Measurements from ENCODE around the gene TMCO6.
"Not testable (repeated sequence)": the region's sequence is repeated elsewhere in the genome, so short reads cannot be mapped to it uniquely, and the experiment has no call there.

Gene TMCO6

DNA sequence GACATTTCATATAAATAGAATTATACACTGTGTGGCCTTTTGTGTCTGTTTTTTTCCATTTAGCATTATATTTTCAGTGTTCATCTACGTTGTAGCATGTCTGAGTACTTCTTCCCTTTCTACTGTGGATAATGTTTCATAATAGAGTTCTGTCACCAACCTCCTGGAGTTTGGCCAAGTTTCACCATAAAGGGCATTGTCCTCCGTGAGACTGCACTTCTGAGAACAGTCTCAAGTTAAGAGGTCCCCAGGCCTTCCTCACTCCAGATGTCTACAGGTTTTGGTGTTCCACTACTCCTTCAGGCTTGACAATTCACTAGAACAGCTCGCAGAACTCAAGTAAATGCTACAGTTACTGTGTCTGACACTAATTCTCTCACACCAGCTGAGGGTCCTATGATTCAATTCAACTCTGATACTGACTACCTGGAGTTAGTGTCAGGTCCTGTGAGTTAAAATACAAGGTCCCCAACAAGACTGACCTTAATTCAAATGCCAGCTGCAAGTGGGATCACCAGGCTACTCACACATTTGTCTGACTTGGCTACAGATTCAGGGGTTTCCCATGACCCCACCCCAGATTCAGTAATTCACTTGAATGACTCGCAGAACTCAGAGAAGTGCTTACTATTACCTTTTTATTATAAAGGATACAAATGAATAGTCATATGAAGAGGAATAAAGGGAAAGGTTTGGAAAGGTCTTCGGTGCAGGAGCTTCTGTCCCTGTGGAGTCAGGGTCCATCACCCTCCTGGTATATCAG, 43.5 kb upstream of the TMCO6 start:
- H2BK120ac ChIP-seq (ENCODE audit: low read depth, low read length) = no peak overlapping the region
- H3K36me3 ChIP-seq (ENCODE audit: control insufficient read depth, insufficient read depth, low read length) = no peaks in the 10 kb centered on the region
- H3K18ac ChIP-seq (ENCODE audit: low read length) = no peak overlapping the region
- no peak overlapping the region for H3K9ac ChIP-seq (ENCODE audit: low read length)
- no peak overlapping the region for H2BK15ac ChIP-seq (replicated peaks; ENCODE audit: low read depth)
- no peak overlapping the region for H2AK5ac ChIP-seq (ENCODE audit: low read length)
- no peak overlapping the region for H3K27ac ChIP-seq (ENCODE audit: low read depth, low read length)
- no peak overlapping the region for H3K23ac ChIP-seq (ENCODE audit: low read length)
- no peak overlapping the region for H3K4me3 ChIP-seq (ENCODE audit: low read length)
- no peak for DNase-seq
- H3K4me2 ChIP-seq (ENCODE audit: low read length) = no peak overlapping the region
- no peak overlapping the region for H2BK5ac ChIP-seq (ENCODE audit: low read length)
- no peak overlapping the region for H3K4ac ChIP-seq (ENCODE audit: low read depth, low read length)
- H3K27me3 ChIP-seq (ENCODE audit: insufficient read depth, low read length, poor library complexity) = no peaks in the 10 kb centered on the region
- no peaks in the 10 kb centered on the region for H3K79me1 ChIP-seq (ENCODE audit: low read length)
- no peak overlapping the region for H4K8ac ChIP-seq (ENCODE audit: low read depth, low read length)
- no peaks in the 10 kb centered on the region for H3K4me1 ChIP-seq (ENCODE audit: control insufficient read depth, low read depth, low read length)
- H3K79me2 ChIP-seq (ENCODE audit: control insufficient read depth, insufficient read depth, low read length) = no peaks in the 10 kb centered on the region
- no peak overlapping the region for H4K5ac ChIP-seq (ENCODE audit: low read length)
- no peak overlapping the region for H3K56ac ChIP-seq (ENCODE audit: low read length)
- WGBS (ENCODE audit: extremely low coverage, insufficient coverage, low lambda C conversion rate) = no CpG with 5 or more reads among the region's 5 CpGs

DNA sequence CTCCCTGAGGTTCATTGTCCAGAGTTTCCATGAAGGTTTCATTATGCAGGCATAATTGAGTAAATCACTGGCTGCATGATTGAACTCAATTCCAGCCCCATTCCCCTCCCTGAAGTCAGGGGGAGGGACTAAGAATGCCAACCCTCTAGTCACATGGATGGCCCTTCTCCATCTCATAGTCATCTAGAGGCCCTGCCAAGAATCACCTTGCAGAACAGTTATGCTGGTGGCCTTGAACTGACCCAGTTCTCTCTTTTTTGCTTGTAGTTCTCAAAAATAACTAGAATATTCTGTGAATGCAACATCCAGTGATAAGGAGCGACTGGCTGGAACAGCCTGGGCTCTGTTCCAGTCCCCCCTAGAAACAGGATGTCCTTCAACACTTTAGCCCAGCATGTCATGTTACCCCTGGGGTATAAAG, 42.9 kb upstream of the TMCO6 start:
- H4K5ac ChIP-seq (ENCODE audit: low read length) = no peak overlapping the region
- H3K4ac ChIP-seq (ENCODE audit: low read depth, low read length) = no peak overlapping the region
- H3K18ac ChIP-seq (ENCODE audit: low read length) = no peak overlapping the region
- no peaks in the 10 kb centered on the region for H3K27me3 ChIP-seq (ENCODE audit: insufficient read depth, low read length, poor library complexity)
- no peaks in the 10 kb centered on the region for H3K79me2 ChIP-seq (ENCODE audit: control insufficient read depth, insufficient read depth, low read length)
- no peak overlapping the region for H2BK5ac ChIP-seq (ENCODE audit: low read length)
- no peak overlapping the region for H2AK5ac ChIP-seq (ENCODE audit: low read length)
- H3K4me3 ChIP-seq (ENCODE audit: low read length) = no peak overlapping the region
- no peak overlapping the region for H4K8ac ChIP-seq (ENCODE audit: low read depth, low read length)
- no CpG with 5 or more reads among the region's 1 CpG for WGBS (ENCODE audit: extremely low coverage, insufficient coverage, low lambda C conversion rate)
- H2BK15ac ChIP-seq (replicated peaks; ENCODE audit: low read depth) = no peak overlapping the region
- no peaks in the 10 kb centered on the region for H3K4me1 ChIP-seq (ENCODE audit: control insufficient read depth, low read depth, low read length)
- H3K79me1 ChIP-seq (ENCODE audit: low read length) = no peaks in the 10 kb centered on the region
- no peak overlapping the region for H3K4me2 ChIP-seq (ENCODE audit: low read length)
- DNase-seq = no peak
- H3K56ac ChIP-seq (ENCODE audit: low read length) = no peak overlapping the region
- no peak overlapping the region for H2BK120ac ChIP-seq (ENCODE audit: low read depth, low read length)
- H3K23ac ChIP-seq (ENCODE audit: low read length) = no peak overlapping the region
- H3K36me3 ChIP-seq (ENCODE audit: control insufficient read depth, insufficient read depth, low read length) = no peaks in the 10 kb centered on the region
- no peak overlapping the region for H3K27ac ChIP-seq (ENCODE audit: low read depth, low read length)
- no peak overlapping the region for H3K9ac ChIP-seq (ENCODE audit: low read length)

DNA sequence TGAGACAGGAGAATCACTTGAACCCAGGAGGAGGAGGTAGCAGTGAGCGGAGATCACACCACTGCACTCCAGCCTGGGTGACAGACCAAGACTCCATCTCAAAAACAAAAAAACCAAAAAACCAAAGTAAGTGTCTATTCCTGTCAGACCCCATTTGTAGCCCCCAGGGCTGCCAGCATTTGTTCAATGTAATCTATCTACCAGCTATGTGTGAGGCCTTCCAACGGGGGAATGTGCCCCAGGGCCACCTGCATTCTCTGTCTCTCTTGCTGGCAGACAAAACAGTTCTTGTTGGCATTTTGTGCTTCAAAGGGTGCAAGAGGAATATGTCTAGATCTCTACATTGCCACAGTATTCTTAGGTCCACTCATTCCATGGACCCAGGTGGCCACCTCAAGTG, 40.4 kb upstream of the TMCO6 start:
- no peaks in the 10 kb centered on the region for H3K79me2 ChIP-seq (ENCODE audit: control insufficient read depth, insufficient read depth, low read length)
- H2BK5ac ChIP-seq (ENCODE audit: low read length) = no peak overlapping the region
- H3K23ac ChIP-seq (ENCODE audit: low read length) = no peak overlapping the region
- no peaks in the 10 kb centered on the region for H3K79me1 ChIP-seq (ENCODE audit: low read length)
- no peak overlapping the region for H4K8ac ChIP-seq (ENCODE audit: low read depth, low read length)
- H2AK5ac ChIP-seq (ENCODE audit: low read length) = no peak overlapping the region
- no peak overlapping the region for H2BK15ac ChIP-seq (replicated peaks; ENCODE audit: low read depth)
- no peak for DNase-seq
- H2BK120ac ChIP-seq (ENCODE audit: low read depth, low read length) = no peak overlapping the region
- no peak overlapping the region for H3K4me2 ChIP-seq (ENCODE audit: low read length)
- no peaks in the 10 kb centered on the region for H3K4me1 ChIP-seq (ENCODE audit: control insufficient read depth, low read depth, low read length)
- H3K4me3 ChIP-seq (ENCODE audit: low read length) = no peak overlapping the region
- H4K5ac ChIP-seq (ENCODE audit: low read length) = no peak overlapping the region
- no peak overlapping the region for H3K18ac ChIP-seq (ENCODE audit: low read length)
- no peaks in the 10 kb centered on the region for H3K27me3 ChIP-seq (ENCODE audit: insufficient read depth, low read length, poor library complexity)
- H3K9ac ChIP-seq (ENCODE audit: low read length) = no peak overlapping the region
- no CpG with 5 or more reads among the region's 2 CpGs for WGBS (ENCODE audit: extremely low coverage, insufficient coverage, low lambda C conversion rate)
- H3K36me3 ChIP-seq (ENCODE audit: control insufficient read depth, insufficient read depth, low read length) = no peaks in the 10 kb centered on the region
- no peak overlapping the region for H3K56ac ChIP-seq (ENCODE audit: low read length)
- H3K27ac ChIP-seq (ENCODE audit: low read depth, low read length) = no peak overlapping the region
- no peak overlapping the region for H3K4ac ChIP-seq (ENCODE audit: low read depth, low read length)

DNA sequence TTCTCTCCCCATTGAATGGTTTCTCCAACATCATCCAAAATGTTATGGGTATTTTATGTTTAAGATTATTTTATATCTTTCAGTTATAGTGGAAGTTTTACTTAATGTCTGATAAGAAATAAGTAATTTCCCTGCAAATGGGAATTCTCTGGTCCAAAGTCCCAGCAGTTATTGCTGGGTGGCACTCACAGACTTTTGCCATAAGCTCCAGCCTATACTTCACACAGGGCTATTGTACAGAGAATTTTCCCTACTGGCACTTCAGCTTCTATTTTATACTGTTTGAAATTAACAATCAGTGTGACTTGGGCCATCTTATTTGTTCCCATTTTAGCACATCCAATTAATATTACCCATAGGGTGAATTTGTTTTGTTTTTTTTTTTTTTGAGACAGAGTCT, 39.2 kb upstream of the TMCO6 start:
- no peak overlapping the region for H3K4me2 ChIP-seq (ENCODE audit: low read length)
- no peak overlapping the region for H3K27ac ChIP-seq (ENCODE audit: low read depth, low read length)
- H3K4me1 ChIP-seq (ENCODE audit: control insufficient read depth, low read depth, low read length) = no peaks in the 10 kb centered on the region
- no peak overlapping the region for H2AK5ac ChIP-seq (ENCODE audit: low read length)
- H4K5ac ChIP-seq (ENCODE audit: low read length) = no peak overlapping the region
- H3K36me3 ChIP-seq (ENCODE audit: control insufficient read depth, insufficient read depth, low read length) = no peaks in the 10 kb centered on the region
- H2BK120ac ChIP-seq (ENCODE audit: low read depth, low read length) = no peak overlapping the region
- no peaks in the 10 kb centered on the region for H3K79me2 ChIP-seq (ENCODE audit: control insufficient read depth, insufficient read depth, low read length)
- H3K27me3 ChIP-seq (ENCODE audit: insufficient read depth, low read length, poor library complexity) = no peaks in the 10 kb centered on the region
- DNase-seq = no peak
- H3K4ac ChIP-seq (ENCODE audit: low read depth, low read length) = no peak overlapping the region
- no peak overlapping the region for H3K18ac ChIP-seq (ENCODE audit: low read length)
- H3K4me3 ChIP-seq (ENCODE audit: low read length) = no peak overlapping the region
- no peaks in the 10 kb centered on the region for H3K79me1 ChIP-seq (ENCODE audit: low read length)
- H3K23ac ChIP-seq (ENCODE audit: low read length) = no peak overlapping the region
- no peak overlapping the region for H4K8ac ChIP-seq (ENCODE audit: low read depth, low read length)
- H2BK15ac ChIP-seq (replicated peaks; ENCODE audit: low read depth) = no peak overlapping the region
- H2BK5ac ChIP-seq (ENCODE audit: low read length) = no peak overlapping the region
- no peak overlapping the region for H3K56ac ChIP-seq (ENCODE audit: low read length)
- no peak overlapping the region for H3K9ac ChIP-seq (ENCODE audit: low read length)

DNA sequence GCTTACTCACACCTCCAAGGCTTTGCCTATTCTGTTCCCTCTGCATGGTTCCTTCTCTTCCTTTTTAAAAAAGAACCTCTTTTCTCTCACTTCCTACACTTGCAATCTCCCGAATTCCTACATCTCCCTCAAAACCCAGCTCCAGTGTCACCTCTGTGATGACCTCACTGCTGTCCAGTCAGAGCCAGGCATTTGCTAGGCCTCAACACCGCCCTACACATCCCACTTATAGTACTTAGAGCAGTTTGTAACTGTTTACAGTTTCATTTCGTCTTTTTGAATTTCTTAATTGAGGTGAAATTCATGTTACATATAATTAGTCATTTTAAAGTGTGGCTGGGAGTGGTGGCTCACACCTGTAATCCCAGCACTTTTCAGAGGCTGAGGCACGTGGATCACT, 37.1 kb upstream of the TMCO6 start:
- Histone ChIP-seq H4K5ac (ENCODE audit: low read length) (no peak overlapping the region), H3K4ac (ENCODE audit: low read depth, low read length) (no peak overlapping the region), H3K9ac (ENCODE audit: low read length) (no peak overlapping the region), H3K4me3 (ENCODE audit: low read length) (no peak overlapping the region), H3K27ac (ENCODE audit: low read depth, low read length) (no peak overlapping the region), H3K36me3 (ENCODE audit: control insufficient read depth, insufficient read depth, low read length) (no peaks in the 10 kb centered on the region), H3K23ac (ENCODE audit: low read length) (no peak overlapping the region), H3K18ac (ENCODE audit: low read length) (no peak overlapping the region), H2BK120ac (ENCODE audit: low read depth, low read length) (no peak overlapping the region), H2BK5ac (ENCODE audit: low read length) (no peak overlapping the region), H2AK5ac (ENCODE audit: low read length) (no peak overlapping the region), H3K4me2 (ENCODE audit: low read length) (no peak overlapping the region), H3K27me3 (ENCODE audit: insufficient read depth, low read length, poor library complexity) (no peaks in the 10 kb centered on the region), H3K56ac (ENCODE audit: low read length) (no peak overlapping the region), H3K79me2 (ENCODE audit: control insufficient read depth, insufficient read depth, low read length) (no peaks in the 10 kb centered on the region), H3K4me1 (ENCODE audit: control insufficient read depth, low read depth, low read length) (no peaks in the 10 kb centered on the region), H2BK15ac (replicated peaks; ENCODE audit: low read depth) (no peak overlapping the region), H4K8ac (ENCODE audit: low read depth, low read length) (no peak overlapping the region), H3K79me1 (ENCODE audit: low read length) (no peaks in the 10 kb centered on the region)
- DNase-seq = no peak
- no CpG with 5 or more reads among the region's 4 CpGs for WGBS (ENCODE audit: extremely low coverage, insufficient coverage, low lambda C conversion rate)

DNA sequence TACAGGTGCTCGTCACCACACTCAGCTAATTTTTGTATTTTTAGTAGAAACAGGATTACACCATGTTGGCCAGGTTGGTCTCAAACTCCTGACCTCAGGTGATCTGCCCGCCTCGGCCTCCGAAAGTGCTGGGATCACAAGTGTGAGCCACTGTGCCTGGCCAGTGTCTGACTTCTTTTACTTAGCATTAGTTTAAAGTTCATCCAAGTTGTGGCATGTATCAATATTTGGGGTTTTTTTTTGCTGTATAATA, 35.9 kb upstream of the TMCO6 start:
- not testable (repeated sequence) for H3K36me3 ChIP-seq (ENCODE audit: control insufficient read depth, insufficient read depth, low read length); DNase-seq; H3K4ac ChIP-seq (ENCODE audit: low read depth, low read length)

More for the DNA sequence above, 35.9 kb upstream of the TMCO6 start:
- WGBS (ENCODE audit: extremely low coverage, insufficient coverage, low lambda C conversion rate) = no CpG with 5 or more reads among the region's 4 CpGs
- not testable (repeated sequence) for H4K8ac ChIP-seq (ENCODE audit: low read depth, low read length); H3K4me2 ChIP-seq (ENCODE audit: low read length); H3K23ac ChIP-seq (ENCODE audit: low read length); H3K4me1 ChIP-seq (ENCODE audit: control insufficient read depth, low read depth, low read length); H2AK5ac ChIP-seq (ENCODE audit: low read length); H3K18ac ChIP-seq (ENCODE audit: low read length); H3K4me3 ChIP-seq (ENCODE audit: low read length); H3K27ac ChIP-seq (ENCODE audit: low read depth, low read length); H2BK15ac ChIP-seq (replicated peaks; ENCODE audit: low read depth); H3K79me2 ChIP-seq (ENCODE audit: control insufficient read depth, insufficient read depth, low read length); H3K9ac ChIP-seq (ENCODE audit: low read length); H4K5ac ChIP-seq (ENCODE audit: low read length); H3K56ac ChIP-seq (ENCODE audit: low read length); H2BK5ac ChIP-seq (ENCODE audit: low read length); H3K27me3 ChIP-seq (ENCODE audit: insufficient read depth, low read length, poor library complexity); H2BK120ac ChIP-seq (ENCODE audit: low read depth, low read length); H3K79me1 ChIP-seq (ENCODE audit: low read length)

Measured in mesendoderm (in vitro differentiated cells).